ENCODE results near the gene IGSF11.

Gene IGSF11

GRCh38 chr3:119033393-119034255, 1.0 kb downstream of the IGSF11 start:
- H3K36me3 ChIP-seq (ENCODE audit: control insufficient read depth, insufficient read depth, low read length), result no peaks in the 10 kb centered on the region

GRCh38 chr3:119025171-119025795, 9.4 kb downstream of the IGSF11 start:
- Histone ChIP-seq H3K9me3 (ENCODE audit: control insufficient read depth, low read length) (no peaks in the 10 kb centered on the region), H3K27me3 (ENCODE audit: control insufficient read depth, insufficient read depth, low read length, poor library complexity, severe bottlenecking) (no peaks in the 10 kb centered on the region), H3K27ac (ENCODE audit: insufficient read depth, low read depth, low read length, poor library complexity, severe bottlenecking) (no peak overlapping the region), H3K36me3 (ENCODE audit: control insufficient read depth, insufficient read depth, low read length) (no peaks in the 10 kb centered on the region), H3K4me1 (ENCODE audit: control insufficient read depth, insufficient read depth, low read length) (no peaks in the 10 kb centered on the region), H3K4me3 (ENCODE audit: insufficient read depth, low read depth, low read length) (no peak overlapping the region)
- 92 to 95% methylated on average over 1 to 3 of the region's 3 CpGs for WGBS, 2 experiments

More at GRCh38 chr3:119033393-119034255, 1.0 kb downstream of the IGSF11 start:
- H3K4me3 ChIP-seq (ENCODE audit: insufficient read depth, low read depth, low read length), result peak overlapping the region; percentile 87
- H3K4me1 ChIP-seq (ENCODE audit: control insufficient read depth, insufficient read depth, low read length), result no peaks in the 10 kb centered on the region
- H3K27me3 ChIP-seq (ENCODE audit: control insufficient read depth, insufficient read depth, low read length, poor library complexity, severe bottlenecking), result peaks cover 35% of the 10 kb centered on the region
- no peak overlapping the region for H3K27ac ChIP-seq (ENCODE audit: insufficient read depth, low read depth, low read length, poor library complexity, severe bottlenecking)
- no peaks in the 10 kb centered on the region for H3K9me3 ChIP-seq (ENCODE audit: control insufficient read depth, low read length)
- WGBS, 2 experiments, result 44 to 54% methylated on average over 12 to 14 of the region's 14 CpGs

GRCh38 chr3:119019767-119020518, 14.7 kb downstream of the IGSF11 start:
- whole genome bisulfite sequencing, 2 experiments, result 43 to 50% methylated on average over 4 of the region's 4 CpGs
- no peaks in the 10 kb centered on the region for H3K4me1 ChIP-seq (ENCODE audit: control insufficient read depth, insufficient read depth, low read length)
- no peaks in the 10 kb centered on the region for H3K9me3 ChIP-seq (ENCODE audit: control insufficient read depth, low read length)
- no peak overlapping the region for H3K27ac ChIP-seq (ENCODE audit: insufficient read depth, low read depth, low read length, poor library complexity, severe bottlenecking)
- no peaks in the 10 kb centered on the region for H3K27me3 ChIP-seq (ENCODE audit: control insufficient read depth, insufficient read depth, low read length, poor library complexity, severe bottlenecking)
- no peaks in the 10 kb centered on the region for H3K36me3 ChIP-seq (ENCODE audit: control insufficient read depth, insufficient read depth, low read length)
- H3K4me3 ChIP-seq (ENCODE audit: insufficient read depth, low read depth, low read length), result no peak overlapping the region

- H3K4me1 ChIP-seq (ENCODE audit: control insufficient read depth, insufficient read depth, low read length), result no peaks in the 10 kb centered on the region
- 71 to 100% methylated on average over 1 of the region's 1 CpG for WGBS, 2 experiments
- no peaks in the 10 kb centered on the region for H3K9me3 ChIP-seq (ENCODE audit: control insufficient read depth, low read length)
- H3K27me3 ChIP-seq (ENCODE audit: control insufficient read depth, insufficient read depth, low read length, poor library complexity, severe bottlenecking), result no peaks in the 10 kb centered on the region
- H3K27ac ChIP-seq (ENCODE audit: insufficient read depth, low read depth, low read length, poor library complexity, severe bottlenecking), result no peak overlapping the region
- no peak overlapping the region for H3K4me3 ChIP-seq (ENCODE audit: insufficient read depth, low read depth, low read length)
- no peaks in the 10 kb centered on the region for H3K36me3 ChIP-seq (ENCODE audit: control insufficient read depth, insufficient read depth, low read length)
Observed at GRCh38 chr3:119018690-119019463, 15.8 kb downstream of the IGSF11 start.

GRCh38 chr3:119015942-119016341, 18.7 kb downstream of the IGSF11 start:
- Histone ChIP-seq H3K4me1 (ENCODE audit: control insufficient read depth, insufficient read depth, low read length) (no peaks in the 10 kb centered on the region), H3K4me3 (ENCODE audit: insufficient read depth, low read depth, low read length) (no peak overlapping the region), H3K9me3 (ENCODE audit: control insufficient read depth, low read length) (no peaks in the 10 kb centered on the region), H3K27ac (ENCODE audit: insufficient read depth, low read depth, low read length, poor library complexity, severe bottlenecking) (no peak overlapping the region), H3K27me3 (ENCODE audit: control insufficient read depth, insufficient read depth, low read length, poor library complexity, severe bottlenecking) (no peaks in the 10 kb centered on the region), H3K36me3 (ENCODE audit: control insufficient read depth, insufficient read depth, low read length) (no peaks in the 10 kb centered on the region)
- 85% methylated on average over 2 of the region's 2 CpGs for WGBS, 2 experiments

GRCh38 chr3:119013951-119014350, 20.7 kb downstream of the IGSF11 start:
- H3K4me1 ChIP-seq (ENCODE audit: control insufficient read depth, insufficient read depth, low read length), result no peaks in the 10 kb centered on the region
- no peak overlapping the region for H3K27ac ChIP-seq (ENCODE audit: insufficient read depth, low read depth, low read length, poor library complexity, severe bottlenecking)
- no peak overlapping the region for H3K4me3 ChIP-seq (ENCODE audit: insufficient read depth, low read depth, low read length)
- no peaks in the 10 kb centered on the region for H3K9me3 ChIP-seq (ENCODE audit: control insufficient read depth, low read length)
- H3K36me3 ChIP-seq (ENCODE audit: control insufficient read depth, insufficient read depth, low read length), result no peaks in the 10 kb centered on the region
- no peaks in the 10 kb centered on the region for H3K27me3 ChIP-seq (ENCODE audit: control insufficient read depth, insufficient read depth, low read length, poor library complexity, severe bottlenecking)
- WGBS, 2 experiments, result 93 to 95% methylated on average over 3 of the region's 3 CpGs

GRCh38 chr3:119011528-119011927, 23.1 kb downstream of the IGSF11 start:
- Histone ChIP-seq H3K36me3 (ENCODE audit: control insufficient read depth, insufficient read depth, low read length) (no peaks in the 10 kb centered on the region), H3K27me3 (ENCODE audit: control insufficient read depth, insufficient read depth, low read length, poor library complexity, severe bottlenecking) (no peaks in the 10 kb centered on the region), H3K4me1 (ENCODE audit: control insufficient read depth, insufficient read depth, low read length) (no peaks in the 10 kb centered on the region), H3K27ac (ENCODE audit: insufficient read depth, low read depth, low read length, poor library complexity, severe bottlenecking) (no peak overlapping the region), H3K9me3 (ENCODE audit: control insufficient read depth, low read length) (no peaks in the 10 kb centered on the region), H3K4me3 (ENCODE audit: insufficient read depth, low read depth, low read length) (no peak overlapping the region)
- 90 to 95% methylated on average over 1 of the region's 1 CpG for WGBS, 2 experiments

- Histone ChIP-seq H3K4me1 (ENCODE audit: control insufficient read depth, insufficient read depth, low read length) (no peaks in the 10 kb centered on the region), H3K9me3 (ENCODE audit: control insufficient read depth, low read length) (no peaks in the 10 kb centered on the region), H3K36me3 (ENCODE audit: control insufficient read depth, insufficient read depth, low read length) (no peaks in the 10 kb centered on the region), H3K27me3 (ENCODE audit: control insufficient read depth, insufficient read depth, low read length, poor library complexity, severe bottlenecking) (no peaks in the 10 kb centered on the region), H3K4me3 (ENCODE audit: insufficient read depth, low read depth, low read length) (no peak overlapping the region), H3K27ac (ENCODE audit: insufficient read depth, low read depth, low read length, poor library complexity, severe bottlenecking) (no peak overlapping the region)
- WGBS, 2 experiments, result 97 to 100% methylated on average over 1 to 2 of the region's 2 CpGs
Observed at GRCh38 chr3:118997190-118997589, 37.5 kb downstream of the IGSF11 start.

GRCh38 chr3:118991775-118992174, 42.9 kb downstream of the IGSF11 start:
- Histone ChIP-seq H3K4me1 (ENCODE audit: control insufficient read depth, insufficient read depth, low read length) (peaks cover 18% of the 10 kb centered on the region), H3K36me3 (ENCODE audit: control insufficient read depth, insufficient read depth, low read length) (no peaks in the 10 kb centered on the region), H3K27me3 (ENCODE audit: control insufficient read depth, insufficient read depth, low read length, poor library complexity, severe bottlenecking) (no peaks in the 10 kb centered on the region), H3K27ac (ENCODE audit: insufficient read depth, low read depth, low read length, poor library complexity, severe bottlenecking) (no peak overlapping the region), H3K9me3 (ENCODE audit: control insufficient read depth, low read length) (no peaks in the 10 kb centered on the region), H3K4me3 (ENCODE audit: insufficient read depth, low read depth, low read length) (no peak overlapping the region)
- 68 to 73% methylated on average over 3 of the region's 3 CpGs for WGBS, 2 experiments

Measured in ectodermal cell (in vitro differentiated cells).